ENCODE data around the gene MZT1. TPM values are rescaled to one million over a fixed set of nuclear protein-coding genes. Genes with fewer than 3 reads are reported as not detected.

MZT1 gene
- total and polyA plus RNA-seq, 9 of the 15 experiments (the other 6 are each of a cell fraction or from before 2014, with no cell fraction given) = 15.3 to 31.6 (median 24.1) TPM

DNA sequence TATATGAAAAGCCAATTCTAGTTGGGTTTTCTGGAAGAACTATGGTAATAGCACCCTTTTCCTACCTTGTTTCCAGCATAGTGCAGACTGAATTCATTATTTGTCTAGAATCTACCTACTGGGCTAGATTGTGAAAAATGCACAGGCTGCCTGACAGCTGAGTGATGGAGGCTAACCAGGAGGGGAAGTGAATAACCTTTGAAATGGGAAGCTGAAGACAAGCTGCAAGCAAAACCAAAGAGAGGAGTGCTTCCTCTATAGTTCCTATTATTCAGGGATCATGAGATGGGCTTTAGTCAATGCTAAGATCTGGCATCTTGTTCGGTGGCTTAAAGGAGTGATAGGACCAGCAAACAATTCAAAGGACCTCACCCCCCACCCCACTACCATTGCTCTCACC is 26.9 kb downstream of the MZT1 start (continued):
- TF ChIP-seq, protein P1, sequence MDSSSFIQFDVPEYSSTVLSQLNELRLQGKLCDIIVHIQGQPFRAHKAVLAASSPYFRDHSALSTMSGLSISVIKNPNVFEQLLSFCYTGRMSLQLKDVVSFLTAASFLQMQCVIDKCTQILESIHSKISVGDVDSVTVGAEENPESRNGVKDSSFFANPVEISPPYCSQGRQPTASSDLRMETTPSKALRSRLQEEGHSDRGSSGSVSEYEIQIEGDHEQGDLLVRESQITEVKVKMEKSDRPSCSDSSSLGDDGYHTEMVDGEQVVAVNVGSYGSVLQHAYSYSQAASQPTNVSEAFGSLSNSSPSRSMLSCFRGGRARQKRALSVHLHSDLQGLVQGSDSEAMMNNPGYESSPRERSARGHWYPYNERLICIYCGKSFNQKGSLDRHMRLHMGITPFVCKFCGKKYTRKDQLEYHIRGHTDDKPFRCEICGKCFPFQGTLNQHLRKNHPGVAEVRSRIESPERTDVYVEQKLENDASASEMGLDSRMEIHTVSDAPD (CRISPR knock-in tag; IDR thresholded peaks at IDR 0.05) = no peak
- TF ChIP-seq EP400 (IDR thresholded peaks at IDR 0.05) = no peak
- TF ChIP-seq ZNF764 (CRISPR knock-in tag; IDR thresholded peaks at IDR 0.05; ENCODE audit: low read depth) = no peak
- no peak for TF ChIP-seq KHSRP (IDR thresholded peaks at IDR 0.05)
- no peak for TF ChIP-seq PHB2 (IDR thresholded peaks at IDR 0.05; ENCODE audit: low read depth)

DNA sequence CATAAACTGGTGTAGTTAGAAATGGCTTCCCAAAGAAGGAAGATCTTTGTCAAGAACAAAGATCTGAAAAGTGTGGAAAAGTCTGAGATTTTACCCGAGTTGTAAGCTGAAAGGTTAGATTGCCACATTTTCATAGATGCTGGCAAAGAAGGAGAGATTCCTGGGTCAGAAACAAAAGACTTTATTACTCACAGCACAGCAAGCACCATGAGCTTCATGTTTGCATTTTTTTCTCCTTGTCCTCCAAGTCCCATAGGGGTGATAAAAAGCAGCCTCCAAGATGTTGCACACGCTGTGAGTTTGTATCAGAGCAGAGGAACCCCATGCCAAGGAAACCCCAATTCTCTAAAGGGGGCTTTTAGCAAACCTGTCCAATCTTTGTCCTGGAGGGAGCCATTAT is 29.3 kb downstream of the MZT1 start:
- no peak overlapping the region for H3K27ac ChIP-seq (ENCODE audit: extremely low read depth, low read depth, low read length)
- no peaks in the 10 kb centered on the region for H3K4me1 ChIP-seq (replicated peaks in 1 of 2; ENCODE audit: control insufficient read depth in 2 of 2, insufficient read depth in 2 of 2, low read length in 2 of 2)
- no TSS peak for BruUV-seq (replicated peaks)
- H3K27me3 ChIP-seq (ENCODE audit: control insufficient read depth in 2 of 2, insufficient read depth in 2 of 2, low read length in 2 of 2) = no peaks in the 10 kb centered on the region
- H3K9me3 ChIP-seq (replicated peaks; ENCODE audit: control insufficient read depth, insufficient read depth, low read depth, low read length) = no peaks in the 10 kb centered on the region
- ChIA-PET CTCF (ENCODE audit: low intra/inter-chr PET ratio) (no interaction called here), POLR2A (interaction anchor here (0.7 kb wide), 1 partner anchor 11 kb away, joined by 4 read pairs; no protein-coding TSS in a partner anchor)
- no peaks in the 10 kb centered on the region for H4K20me1 ChIP-seq (replicated peaks; ENCODE audit: control insufficient read depth, insufficient read depth, low read length)
- no peaks in the 10 kb centered on the region for H3K9me1 ChIP-seq (ENCODE audit: control insufficient read depth, insufficient read depth, low read length)
- H3K4me2 ChIP-seq (ENCODE audit: insufficient read depth, low read length) = no peak overlapping the region
- DNase-seq (ENCODE audit: extremely low read depth in 1 of 4, low spot score in 3 of 4) (no peak), FAIRE-seq (no peak), ATAC-seq (no peak)
- H3K4me3 ChIP-seq = no peak overlapping the region
- intact Hi-C loops (cut with micrococcal nuclease) = no loop called here
- in situ Hi-C loops (cut with MboI) = no loop called here
- no peak overlapping the region for H3K9ac ChIP-seq (ENCODE audit: insufficient read depth in 1 of 2, low read depth in 2 of 2, low read length in 2 of 2)
- no peak overlapping the region for H2AFZ ChIP-seq (ENCODE audit: low read depth, low read length)
- no peaks in the 10 kb centered on the region for H3K36me3 ChIP-seq (ENCODE audit: control insufficient read depth, insufficient read depth, low read length)
- H3K79me2 ChIP-seq (ENCODE audit: control insufficient read depth, insufficient read depth, low read length) = no peaks in the 10 kb centered on the region
- WGBS (ENCODE audit: insufficient coverage, low coverage, missing lambda C conversion rate) = 0% methylated on average over 2 of the region's 2 CpGs
- TF ChIP-seq RFX5 (IDR thresholded peaks at IDR 0.05; ENCODE audit: low read depth, low read length) = no peak
- TF ChIP-seq TAF15 (IDR thresholded peaks at IDR 0.05; ENCODE audit: low read depth, low read length) = no peak
- TF ChIP-seq, protein P2, sequence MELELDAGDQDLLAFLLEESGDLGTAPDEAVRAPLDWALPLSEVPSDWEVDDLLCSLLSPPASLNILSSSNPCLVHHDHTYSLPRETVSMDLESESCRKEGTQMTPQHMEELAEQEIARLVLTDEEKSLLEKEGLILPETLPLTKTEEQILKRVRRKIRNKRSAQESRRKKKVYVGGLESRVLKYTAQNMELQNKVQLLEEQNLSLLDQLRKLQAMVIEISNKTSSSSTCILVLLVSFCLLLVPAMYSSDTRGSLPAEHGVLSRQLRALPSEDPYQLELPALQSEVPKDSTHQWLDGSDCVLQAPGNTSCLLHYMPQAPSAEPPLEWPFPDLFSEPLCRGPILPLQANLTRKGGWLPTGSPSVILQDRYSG (tag; conservative IDR thresholded peaks at IDR 0.05; ENCODE audit: low read depth) = no peak
- no peak for TF ChIP-seq HNRNPUL1 (IDR thresholded peaks at IDR 0.05; ENCODE audit: low read length)
- TF ChIP-seq, protein P3, sequence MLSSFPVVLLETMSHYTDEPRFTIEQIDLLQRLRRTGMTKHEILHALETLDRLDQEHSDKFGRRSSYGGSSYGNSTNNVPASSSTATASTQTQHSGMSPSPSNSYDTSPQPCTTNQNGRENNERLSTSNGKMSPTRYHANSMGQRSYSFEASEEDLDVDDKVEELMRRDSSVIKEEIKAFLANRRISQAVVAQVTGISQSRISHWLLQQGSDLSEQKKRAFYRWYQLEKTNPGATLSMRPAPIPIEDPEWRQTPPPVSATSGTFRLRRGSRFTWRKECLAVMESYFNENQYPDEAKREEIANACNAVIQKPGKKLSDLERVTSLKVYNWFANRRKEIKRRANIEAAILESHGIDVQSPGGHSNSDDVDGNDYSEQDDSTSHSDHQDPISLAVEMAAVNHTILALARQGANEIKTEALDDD (IDR thresholded peaks at IDR 0.05) = no peak
- TF ChIP-seq FUS (optimal IDR thresholded peaks at IDR 0.05; ENCODE audit: low read depth, low read length) = no peak
- no peak for TF ChIP-seq BCL6 (CRISPR knock-in tag; IDR thresholded peaks at IDR 0.05)
- no peak for TF ChIP-seq NFIC (IDR thresholded peaks at IDR 0.05)
- TF ChIP-seq, protein P4, sequence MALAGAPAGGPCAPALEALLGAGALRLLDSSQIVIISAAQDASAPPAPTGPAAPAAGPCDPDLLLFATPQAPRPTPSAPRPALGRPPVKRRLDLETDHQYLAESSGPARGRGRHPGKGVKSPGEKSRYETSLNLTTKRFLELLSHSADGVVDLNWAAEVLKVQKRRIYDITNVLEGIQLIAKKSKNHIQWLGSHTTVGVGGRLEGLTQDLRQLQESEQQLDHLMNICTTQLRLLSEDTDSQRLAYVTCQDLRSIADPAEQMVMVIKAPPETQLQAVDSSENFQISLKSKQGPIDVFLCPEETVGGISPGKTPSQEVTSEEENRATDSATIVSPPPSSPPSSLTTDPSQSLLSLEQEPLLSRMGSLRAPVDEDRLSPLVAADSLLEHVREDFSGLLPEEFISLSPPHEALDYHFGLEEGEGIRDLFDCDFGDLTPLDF (CRISPR knock-in tag; IDR thresholded peaks at IDR 0.05) = no peak
- no peak for TF ChIP-seq SNRNP70 (optimal IDR thresholded peaks at IDR 0.05; ENCODE audit: low read depth, low read length)
- no peak for TF ChIP-seq OTX1 (CRISPR knock-in tag; IDR thresholded peaks at IDR 0.05)
- TF ChIP-seq KLF16 (IDR thresholded peaks at IDR 0.05) = no peak
- TF ChIP-seq MAFK (IDR thresholded peaks at IDR 0.05; ENCODE audit: low read length) = no peak
- no peak for TF ChIP-seq DIDO1 (tag; IDR thresholded peaks at IDR 0.05; ENCODE audit: low read depth)
- no peak for TF ChIP-seq ETV5 (CRISPR knock-in tag; IDR thresholded peaks at IDR 0.05; ENCODE audit: low read depth)
- TF ChIP-seq TAF9B (IDR thresholded peaks at IDR 0.05; ENCODE audit: partially characterized antibody) = no peak
- no peak for TF ChIP-seq SLC30A9 (CRISPR knock-in tag; IDR thresholded peaks at IDR 0.05)
